Activated CD8-positive, alpha-beta T cell treated with anti-CD3 and anti-CD28 coated beads, Interleukin-2, amount 10 ng/mL, durations not matched to agents 7 days and 5 days (primary cell): ENCODE results near the gene RAPGEF2. TPM values are rescaled to one million over a fixed set of nuclear protein-coding genes. Genes with fewer than 3 reads are reported as not detected.
"Not testable (repeated sequence)": the region's sequence is repeated elsewhere in the genome, so short reads cannot be mapped to it uniquely, and the experiment has no call there.

Experiments
- ATAC-seq: fragments of 150-1000 bp; cut with Tn5 transposase; one replicate; pipeline ENCODE4 v1.10.0; 2021; ENCODE audit warnings: moderate library complexity
- CTCF ChIA-PET: fragments of 350-600 bp; sonication (Branson Sonifier 250); formaldehyde crosslinking; loops from one replicate; lab custom pipeline; 2021; ENCODE audit warnings: antibody characterized with exemption; lab: Charles Lee
- POLR2A ChIA-PET: fragments of 350-600 bp; sonication (Branson Sonifier 250); formaldehyde crosslinking; loops from one replicate; lab custom pipeline; 2021; ENCODE audit warnings: antibody characterized with exemption; lab: Charles Lee
- DNase-seq: peaks from one replicate; pipeline ENCODE4 v3.0.0-alpha.2; 2020
- H3K27ac Mint-ChIP-seq: one replicate; pipeline ENCODE4 v1.8.0; 2021; ENCODE audit warnings: mild to moderate bottlenecking, mixed read lengths
- H3K27me3 Mint-ChIP-seq: one replicate; pipeline ENCODE4 v1.8.0; 2021; ENCODE audit warnings: low read depth, mixed read lengths
- H3K36me3 Mint-ChIP-seq: one replicate; pipeline ENCODE4 v1.8.0; 2021; ENCODE audit warnings: low read depth, mixed read lengths
- H3K4me1 Mint-ChIP-seq: one replicate; pipeline ENCODE4 v1.8.0; 2021; ENCODE audit warnings: low read depth, mixed read lengths
- H3K4me3 Mint-ChIP-seq: one replicate; pipeline ENCODE4 v1.8.0; 2021; ENCODE audit warnings: mild to moderate bottlenecking, mixed read lengths
- H3K9me3 Mint-ChIP-seq: one replicate; pipeline ENCODE4 v1.8.0; 2022; ENCODE audit warnings: mixed read lengths; ENCODE audit not compliant: insufficient read depth
- total RNA-seq, 2 experiments: library from RNA; stranded (reverse); gene quantifications; one replicate each; pipeline ENCODE4 v1.2.3, GENCODE V29; 2021

Gene RAPGEF2
- total RNA-seq, 2 experiments from 2014 or later, result 10.4 to 12.2 TPM

DNA sequence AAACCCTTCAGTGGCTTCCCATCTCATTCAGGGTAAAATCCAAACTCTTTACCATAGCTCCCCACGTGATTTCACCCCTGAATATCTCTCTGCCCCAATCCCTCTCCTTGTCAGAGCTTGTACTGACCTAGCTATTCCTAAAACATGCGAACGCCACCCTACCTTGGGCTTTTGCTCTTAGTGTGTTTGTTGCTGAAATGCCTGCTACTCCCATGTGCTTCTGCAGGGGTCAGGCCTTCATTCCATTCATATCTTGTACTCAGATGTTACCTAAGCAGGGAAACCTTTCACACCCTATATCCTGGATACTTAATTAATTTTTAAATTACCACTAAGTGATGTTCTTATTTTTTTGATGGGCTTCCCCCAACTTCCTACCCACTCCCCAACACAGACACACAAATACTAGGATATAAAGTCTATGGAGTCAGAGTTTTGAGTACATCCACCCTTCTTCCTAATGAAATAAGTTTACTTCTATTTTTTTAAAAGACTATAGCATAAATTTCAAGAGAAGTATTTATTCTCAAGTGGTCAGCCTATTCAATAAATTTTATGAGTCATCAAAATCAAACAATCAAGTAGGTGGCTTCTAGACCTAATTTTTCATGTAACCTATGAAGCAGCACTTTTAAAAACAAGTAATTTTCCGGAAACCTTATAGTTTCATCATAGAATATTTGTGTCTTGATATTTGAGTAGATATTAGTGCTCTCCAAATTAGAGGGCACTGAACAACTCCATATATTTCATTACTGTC, 189.4 kb downstream of the RAPGEF2 start:
- no peak overlapping the region for H3K4me3 Mint-ChIP-seq
- ATAC-seq (no peak), DNase-seq (no peak)
- ChIA-PET CTCF (interaction anchor here (0.7 to 1.2 kb wide), 2 partner anchors 10 to 18 kb away, joined by 3 read pairs; no protein-coding TSS in a partner anchor), POLR2A (no interaction called here)
- no peak overlapping the region for H3K27ac Mint-ChIP-seq
- no peaks in the 10 kb centered on the region for H3K36me3 Mint-ChIP-seq
- H3K4me1 Mint-ChIP-seq, result no peaks in the 10 kb centered on the region
- no peaks in the 10 kb centered on the region for H3K27me3 Mint-ChIP-seq
- H3K9me3 Mint-ChIP-seq, result no peaks in the 10 kb centered on the region

DNA sequence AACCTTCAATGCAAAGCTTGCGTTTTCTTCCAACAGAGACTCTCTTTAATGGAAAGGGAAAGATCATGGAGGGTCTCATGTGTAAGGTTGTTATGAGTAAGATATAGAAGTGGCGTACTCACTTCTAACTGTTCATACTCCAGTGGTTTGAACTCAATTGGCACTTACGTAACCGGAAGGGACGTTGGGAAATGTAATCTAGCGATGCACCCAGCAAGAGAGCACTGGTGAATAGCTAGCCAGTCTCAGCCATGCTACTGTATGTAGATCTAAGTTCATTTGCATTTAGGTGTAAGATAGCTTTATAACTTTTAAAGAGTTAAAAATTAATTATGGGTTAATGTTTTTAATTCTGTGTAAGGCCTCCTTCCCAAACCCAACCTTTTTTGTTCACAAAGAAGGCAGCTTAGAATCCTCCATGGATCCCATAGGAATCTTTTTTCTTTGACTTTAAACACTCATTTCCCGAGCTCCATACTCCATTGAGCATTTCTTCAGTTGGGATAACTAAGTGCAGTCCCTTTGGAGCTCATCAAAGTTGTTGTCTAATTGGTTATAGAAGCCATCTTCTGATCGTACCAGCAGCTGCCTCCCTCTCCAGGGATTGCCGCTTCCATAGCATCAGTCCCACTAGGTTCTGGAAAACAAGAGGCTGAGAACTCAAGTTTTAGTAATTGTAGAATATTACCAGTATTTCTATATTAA, 191.1 kb downstream of the RAPGEF2 start:
- no peak for ATAC-seq
- no peak for DNase-seq
- no peaks in the 10 kb centered on the region for H3K27me3 Mint-ChIP-seq
- ChIA-PET POLR2A (interaction anchor here (0.5 kb wide), 1 partner anchor 154 kb away, joined by 5 read pairs; no protein-coding TSS in a partner anchor), CTCF (interaction anchor here (1.3 kb wide), 1 partner anchor 12 kb away, joined by 3 read pairs; no protein-coding TSS in a partner anchor)
- H3K27ac Mint-ChIP-seq, result no peak overlapping the region
- H3K4me1 Mint-ChIP-seq, result no peaks in the 10 kb centered on the region
- no peak overlapping the region for H3K4me3 Mint-ChIP-seq
- no peaks in the 10 kb centered on the region for H3K36me3 Mint-ChIP-seq
- no peaks in the 10 kb centered on the region for H3K9me3 Mint-ChIP-seq

- ChIA-PET POLR2A (no interaction called here), CTCF (no interaction called here)
- ATAC-seq (no peak), DNase-seq (no peak)
- no peaks in the 10 kb centered on the region for H3K4me1 Mint-ChIP-seq
- H3K9me3 Mint-ChIP-seq, result no peaks in the 10 kb centered on the region
- H3K27ac Mint-ChIP-seq, result no peak overlapping the region
- H3K4me3 Mint-ChIP-seq, result no peak overlapping the region
- H3K36me3 Mint-ChIP-seq, result no peaks in the 10 kb centered on the region
- no peaks in the 10 kb centered on the region for H3K27me3 Mint-ChIP-seq
Observed at GRCh38 chr4:159296061-159296460, 193.2 kb downstream of the RAPGEF2 start.

DNA sequence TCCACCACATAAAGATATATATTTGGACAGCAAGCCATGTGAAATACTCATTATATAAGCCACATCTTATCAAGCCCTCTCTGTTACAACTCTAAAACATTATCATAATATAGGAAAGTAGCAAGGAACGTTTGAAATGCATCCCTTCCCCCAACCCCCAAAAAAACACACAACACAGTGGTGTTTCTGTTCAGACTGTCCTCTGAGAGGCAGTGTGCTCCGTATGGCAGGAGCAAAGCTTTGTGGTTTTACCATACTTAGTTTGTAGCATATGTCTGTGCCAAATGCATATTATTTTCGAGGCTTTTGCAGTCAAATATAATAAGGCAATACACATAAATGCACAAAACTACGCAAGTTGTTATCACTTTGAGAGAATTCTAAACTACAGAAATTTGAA, 194.2 kb downstream of the RAPGEF2 start:
- ChIA-PET POLR2A (no interaction called here), CTCF (no interaction called here)
- no peaks in the 10 kb centered on the region for H3K4me1 Mint-ChIP-seq
- H3K36me3 Mint-ChIP-seq, result no peaks in the 10 kb centered on the region
- H3K27me3 Mint-ChIP-seq, result no peaks in the 10 kb centered on the region
- no peak for ATAC-seq
- no peak overlapping the region for H3K27ac Mint-ChIP-seq
- H3K4me3 Mint-ChIP-seq, result no peak overlapping the region
- no peak for DNase-seq
- H3K9me3 Mint-ChIP-seq, result no peaks in the 10 kb centered on the region

- ChIA-PET CTCF (no interaction called here), POLR2A (no interaction called here)
- Mint-ChIP-seq H3K4me3 (no peak overlapping the region), H3K9me3 (no peaks in the 10 kb centered on the region), H3K27ac (no peak overlapping the region), H3K27me3 (no peaks in the 10 kb centered on the region), H3K36me3 (no peaks in the 10 kb centered on the region), H3K4me1 (no peaks in the 10 kb centered on the region)
- ATAC-seq, result no peak
- DNase-seq, result no peak
Observed at GRCh38 chr4:159298502-159298901, 195.6 kb downstream of the RAPGEF2 start.

DNA sequence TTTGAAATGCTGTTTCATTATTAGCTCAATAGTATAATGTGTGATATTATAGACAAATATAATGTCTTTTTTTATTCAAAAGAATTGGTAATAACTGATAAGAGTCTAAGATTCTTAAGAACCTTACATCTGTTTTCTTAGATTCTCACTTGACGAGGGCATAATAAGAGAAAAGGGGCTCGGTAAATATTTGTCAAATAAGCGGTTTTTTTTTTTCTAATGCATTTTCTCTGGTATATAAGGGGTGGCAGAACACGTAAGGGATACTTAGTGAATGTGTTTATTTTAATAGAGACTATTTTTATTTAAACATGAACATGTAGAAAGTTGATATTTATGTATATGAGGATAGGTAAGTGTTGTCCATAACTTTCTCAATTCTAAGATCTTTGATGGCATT, 200.6 kb downstream of the RAPGEF2 start:
- ATAC-seq (no peak), DNase-seq (no peak)
- Mint-ChIP-seq H3K27ac (no peak overlapping the region), H3K9me3 (no peaks in the 10 kb centered on the region), H3K36me3 (peaks cover 8% of the 10 kb centered on the region), H3K4me1 (no peaks in the 10 kb centered on the region), H3K4me3 (no peak overlapping the region), H3K27me3 (no peaks in the 10 kb centered on the region)
- CTCF ChIA-PET, result no interaction called here
- POLR2A ChIA-PET, result no interaction called here

DNA sequence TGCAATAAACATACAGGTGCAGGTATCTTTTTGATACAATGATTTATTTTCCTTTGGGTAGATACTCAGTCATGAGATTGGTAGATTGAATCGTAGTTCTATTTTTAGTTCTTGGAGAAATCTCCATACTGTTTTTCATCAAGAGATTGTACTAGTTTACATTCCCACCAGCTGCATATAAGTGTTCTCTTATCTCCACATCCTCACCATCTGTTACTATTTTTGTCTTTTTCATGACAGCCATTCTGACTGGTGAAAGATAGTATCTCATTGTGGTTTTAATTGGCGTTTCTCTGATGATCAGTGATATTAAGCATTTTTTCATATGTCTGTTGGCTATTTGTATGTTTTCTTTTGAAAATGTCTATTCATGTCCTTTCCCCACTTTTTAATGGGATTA, 202.2 kb downstream of the RAPGEF2 start:
- no peak overlapping the region for H3K4me3 Mint-ChIP-seq
- CTCF ChIA-PET, result no interaction called here
- no peaks in the 10 kb centered on the region for H3K4me1 Mint-ChIP-seq

DNA sequence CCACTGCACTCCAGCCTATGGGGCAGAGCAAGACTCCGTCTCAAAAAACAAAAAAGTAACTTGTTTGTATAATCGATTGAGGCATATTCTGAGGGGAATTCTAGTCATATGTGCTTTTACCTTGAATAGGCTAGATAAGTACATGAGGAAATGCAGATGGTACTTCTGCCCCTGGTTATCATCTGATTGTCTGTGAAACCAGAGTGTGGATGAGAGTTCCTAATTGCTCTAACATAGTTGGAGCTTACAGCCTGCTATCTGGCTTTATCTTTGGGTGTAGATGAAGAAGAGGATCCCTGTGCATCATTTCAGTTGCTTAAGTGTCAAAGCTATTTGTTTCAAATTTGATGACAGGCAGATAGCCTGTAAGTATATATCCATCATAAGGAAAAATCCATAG, 205.1 kb downstream of the RAPGEF2 start:
- H3K4me3 Mint-ChIP-seq, result no peak overlapping the region
- H3K27ac Mint-ChIP-seq, result no peak overlapping the region
- DNase-seq (no peak), ATAC-seq (no peak)
- H3K27me3 Mint-ChIP-seq, result no peaks in the 10 kb centered on the region
- CTCF ChIA-PET, result no interaction called here
- H3K9me3 Mint-ChIP-seq, result no peaks in the 10 kb centered on the region
- H3K4me1 Mint-ChIP-seq, result peaks cover 2% of the 10 kb centered on the region
- POLR2A ChIA-PET, result no interaction called here
- H3K36me3 Mint-ChIP-seq, result peaks cover 8% of the 10 kb centered on the region

More for the DNA sequence above, 202.2 kb downstream of the RAPGEF2 start:
- no peak overlapping the region for H3K27ac Mint-ChIP-seq
- DNase-seq (no peak), ATAC-seq (no peak)
- H3K9me3 Mint-ChIP-seq, result no peaks in the 10 kb centered on the region
- H3K36me3 Mint-ChIP-seq, result peaks cover 8% of the 10 kb centered on the region
- no peaks in the 10 kb centered on the region for H3K27me3 Mint-ChIP-seq
- POLR2A ChIA-PET, result no interaction called here

- Mint-ChIP-seq H3K9me3 (no peaks in the 10 kb centered on the region), H3K36me3 (peaks cover 8% of the 10 kb centered on the region), H3K4me3 (no peak overlapping the region), H3K4me1 (peaks cover 2% of the 10 kb centered on the region), H3K27me3 (no peaks in the 10 kb centered on the region), H3K27ac (no peak overlapping the region)
- ChIA-PET POLR2A (no interaction called here), CTCF (no interaction called here)
- DNase-seq (no peak), ATAC-seq (no peak)
Observed at GRCh38 chr4:159308566-159309340, 205.9 kb downstream of the RAPGEF2 start.

DNA sequence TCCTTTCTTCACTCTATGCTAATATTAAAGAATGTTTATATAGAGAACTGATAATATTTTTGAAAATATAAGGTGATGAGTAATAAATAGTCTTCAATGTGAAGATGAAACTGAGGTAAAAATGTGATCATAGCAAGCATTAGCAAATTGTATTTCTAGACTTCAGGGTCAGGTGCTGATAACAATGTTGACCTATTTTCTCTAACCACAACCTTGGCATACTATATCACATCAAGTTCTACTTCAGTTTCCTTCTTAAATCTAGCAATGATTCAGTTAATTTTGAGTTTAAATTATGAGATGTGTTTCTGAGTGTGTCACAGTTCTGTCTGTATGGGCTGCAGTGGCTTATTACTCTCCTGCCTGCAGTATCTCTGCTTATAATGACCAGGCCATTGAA, 209.4 kb downstream of the RAPGEF2 start:
- CTCF ChIA-PET, result no interaction called here
- POLR2A ChIA-PET, result no interaction called here
- H3K9me3 Mint-ChIP-seq, result no peaks in the 10 kb centered on the region
- H3K4me1 Mint-ChIP-seq, result peaks cover 2% of the 10 kb centered on the region
- no peak overlapping the region for H3K4me3 Mint-ChIP-seq
- H3K27me3 Mint-ChIP-seq, result no peaks in the 10 kb centered on the region
- no peak overlapping the region for H3K27ac Mint-ChIP-seq
- H3K36me3 Mint-ChIP-seq, result peaks cover 1% of the 10 kb centered on the region
- ATAC-seq (no peak), DNase-seq (no peak)

- H3K27me3 Mint-ChIP-seq, H3K4me1 Mint-ChIP-seq, CTCF ChIA-PET, H3K36me3 Mint-ChIP-seq, H3K4me3 Mint-ChIP-seq, H3K9me3 Mint-ChIP-seq, POLR2A ChIA-PET, ATAC-seq, DNase-seq, H3K27ac Mint-ChIP-seq: not testable (repeated sequence)
Observed at GRCh38 chr4:159315879-159316278, 213.0 kb downstream of the RAPGEF2 start.

- Mint-ChIP-seq H3K36me3 (peaks cover 2% of the 10 kb centered on the region), H3K27me3 (no peaks in the 10 kb centered on the region), H3K4me3 (no peak overlapping the region), H3K27ac (no peak overlapping the region), H3K9me3 (no peaks in the 10 kb centered on the region), H3K4me1 (peaks cover 2% of the 10 kb centered on the region)
- POLR2A ChIA-PET, result no interaction called here
- CTCF ChIA-PET, result no interaction called here
- ATAC-seq, result no peak
- DNase-seq, result no peak
Observed at GRCh38 chr4:159317203-159317602, 214.3 kb downstream of the RAPGEF2 start.
